Measurements from ENCODE around the gene OR4E2. TPM values are rescaled to one million over a fixed set of nuclear protein-coding genes. Genes with fewer than 3 reads are reported as not detected.

The OR4E2 gene
- total RNA-seq, 4 donors from 2014 or later, result not detected

GRCh38 chr14:21671371-21671770, 17.7 kb downstream of the OR4E2 start:
- Histone ChIP-seq H3K27ac (no peak overlapping the region), H3K9me3 (peaks cover 3% of the 10 kb centered on the region), H3K36me3 (no peaks in the 10 kb centered on the region), H3K4me3 (no peak overlapping the region), H3K27me3 (no peaks in the 10 kb centered on the region), H3K4me1 (no peaks in the 10 kb centered on the region)
- WGBS, result 64% methylated on average over 2 of the region's 2 CpGs
- TF ChIP-seq, protein P1, sequence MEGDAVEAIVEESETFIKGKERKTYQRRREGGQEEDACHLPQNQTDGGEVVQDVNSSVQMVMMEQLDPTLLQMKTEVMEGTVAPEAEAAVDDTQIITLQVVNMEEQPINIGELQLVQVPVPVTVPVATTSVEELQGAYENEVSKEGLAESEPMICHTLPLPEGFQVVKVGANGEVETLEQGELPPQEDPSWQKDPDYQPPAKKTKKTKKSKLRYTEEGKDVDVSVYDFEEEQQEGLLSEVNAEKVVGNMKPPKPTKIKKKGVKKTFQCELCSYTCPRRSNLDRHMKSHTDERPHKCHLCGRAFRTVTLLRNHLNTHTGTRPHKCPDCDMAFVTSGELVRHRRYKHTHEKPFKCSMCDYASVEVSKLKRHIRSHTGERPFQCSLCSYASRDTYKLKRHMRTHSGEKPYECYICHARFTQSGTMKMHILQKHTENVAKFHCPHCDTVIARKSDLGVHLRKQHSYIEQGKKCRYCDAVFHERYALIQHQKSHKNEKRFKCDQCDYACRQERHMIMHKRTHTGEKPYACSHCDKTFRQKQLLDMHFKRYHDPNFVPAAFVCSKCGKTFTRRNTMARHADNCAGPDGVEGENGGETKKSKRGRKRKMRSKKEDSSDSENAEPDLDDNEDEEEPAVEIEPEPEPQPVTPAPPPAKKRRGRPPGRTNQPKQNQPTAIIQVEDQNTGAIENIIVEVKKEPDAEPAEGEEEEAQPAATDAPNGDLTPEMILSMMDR (IDR thresholded peaks at IDR 0.05), result no peak
- no peak for TF ChIP-seq POLR2AphosphoS5 (IDR thresholded peaks at IDR 0.05)
- no peak for TF ChIP-seq EP300 (IDR thresholded peaks at IDR 0.05)
- no peak for TF ChIP-seq POLR2A (IDR thresholded peaks at IDR 0.05)
- no peak for DNase-seq (ENCODE audit: low spot score in 2 of 2)

GRCh38 chr14:21672116-21672515, 18.5 kb downstream of the OR4E2 start:
- Histone ChIP-seq H3K4me3 (no peak overlapping the region), H3K27ac (no peak overlapping the region), H3K27me3 (no peaks in the 10 kb centered on the region), H3K36me3 (no peaks in the 10 kb centered on the region), H3K9me3 (peaks cover 3% of the 10 kb centered on the region), H3K4me1 (no peaks in the 10 kb centered on the region)
- WGBS, result 88% methylated on average over 1 of the region's 1 CpG
- no peak for DNase-seq (ENCODE audit: low spot score in 2 of 2)
- no peak for TF ChIP-seq POLR2A (IDR thresholded peaks at IDR 0.05)
- no peak for TF ChIP-seq POLR2AphosphoS5 (IDR thresholded peaks at IDR 0.05)
- TF ChIP-seq, protein P1 (IDR thresholded peaks at IDR 0.05), result no peak
- no peak for TF ChIP-seq EP300 (IDR thresholded peaks at IDR 0.05)

GRCh38 chr14:21673718-21674117, 20.1 kb downstream of the OR4E2 start, which contains the start of gene OR4E1:
OR4E1 (minus strand) TSS chr14:21673818; CDS start chr14:21670935, 2,883 bp downstream.
- H3K9me3 ChIP-seq, result peaks cover 3% of the 10 kb centered on the region
- 92% methylated on average over 1 of the region's 1 CpG for WGBS
- H3K27ac ChIP-seq, result no peak within 1 kb of the TSS
- H3K36me3 ChIP-seq, result no peaks in the 10 kb centered on the region
- DNase-seq (ENCODE audit: low spot score in 2 of 2), result no peak
- H3K4me1 ChIP-seq, result no peaks in the 10 kb centered on the region
- H3K4me3 ChIP-seq, result no peak within 1 kb of the TSS
- H3K27me3 ChIP-seq, result no peaks in the 10 kb centered on the region
- TF ChIP-seq EP300 (IDR thresholded peaks at IDR 0.05), result no peak
- TF ChIP-seq, protein P1 (IDR thresholded peaks at IDR 0.05), result no peak
- no peak for TF ChIP-seq POLR2AphosphoS5 (IDR thresholded peaks at IDR 0.05)
- no peak for TF ChIP-seq POLR2A (IDR thresholded peaks at IDR 0.05)

- H3K4me1 ChIP-seq, result no peaks in the 10 kb centered on the region
- no peak for TF ChIP-seq POLR2A (IDR thresholded peaks at IDR 0.05)
- TF ChIP-seq, protein P1 (IDR thresholded peaks at IDR 0.05), result no peak
- no peak for TF ChIP-seq EP300 (IDR thresholded peaks at IDR 0.05)
- no peak for TF ChIP-seq POLR2AphosphoS5 (IDR thresholded peaks at IDR 0.05)
- H3K9me3 ChIP-seq, result peaks cover 3% of the 10 kb centered on the region
- no peak overlapping the region for H3K4me3 ChIP-seq
- no peak for DNase-seq (ENCODE audit: low spot score in 2 of 2)
- 86% methylated on average over 4 of the region's 4 CpGs for WGBS
- no peaks in the 10 kb centered on the region for H3K36me3 ChIP-seq
- H3K27me3 ChIP-seq, result no peaks in the 10 kb centered on the region
- no peak overlapping the region for H3K27ac ChIP-seq
Observed at GRCh38 chr14:21675566-21675965, 21.9 kb downstream of the OR4E2 start.

GRCh38 chr14:21680072-21680471, 26.4 kb downstream of the OR4E2 start:
- H3K9me3 ChIP-seq, result peaks cover 3% of the 10 kb centered on the region
- no peaks in the 10 kb centered on the region for H3K4me1 ChIP-seq
- no peak overlapping the region for H3K27ac ChIP-seq
- WGBS, result 83% methylated on average over 2 of the region's 2 CpGs
- TF ChIP-seq, protein P1 (IDR thresholded peaks at IDR 0.05), result no peak
- H3K4me3 ChIP-seq, result no peak overlapping the region
- no peaks in the 10 kb centered on the region for H3K27me3 ChIP-seq
- DNase-seq (ENCODE audit: low spot score in 2 of 2), result no peak
- H3K36me3 ChIP-seq, result no peaks in the 10 kb centered on the region
